ENCODE measurements around the gene ERP44. TPM values are rescaled to one million over a fixed set of nuclear protein-coding genes. Genes with fewer than 3 reads are reported as not detected.

The ERP44 gene
- total RNA-seq, 1 donor from 2014 or later = 21.5 TPM

- Mint-ChIP-seq H3K4me3 (ENCODE audit: low read depth) (no peak overlapping the region), H3K27ac (no peak overlapping the region)
Observed at GRCh38 chr9:99936947-99937587, 161.7 kb downstream of the ERP44 start.

GRCh38 chr9:99931155-99931840 is 167.5 kb downstream of the ERP44 start:
- H3K27me3 Mint-ChIP-seq (ENCODE audit: low read depth) = no peaks in the 10 kb centered on the region
- H3K4me3 Mint-ChIP-seq (ENCODE audit: low read depth) = no peak overlapping the region
- no peak for DNase-seq (ENCODE audit: low spot score)
- peaks cover 42% of the 10 kb centered on the region for H3K36me3 Mint-ChIP-seq (ENCODE audit: low read depth)
- intact Hi-C loops (cut with micrococcal nuclease) = no loop called here
- no peak overlapping the region for H3K27ac Mint-ChIP-seq
- peaks cover under 1% of the 10 kb centered on the region for H3K9me3 Mint-ChIP-seq
- peaks cover 3% of the 10 kb centered on the region for H3K4me1 Mint-ChIP-seq (ENCODE audit: low read depth)

More at GRCh38 chr9:99936947-99937587, 161.7 kb downstream of the ERP44 start:
- H3K36me3 Mint-ChIP-seq (ENCODE audit: low read depth) = peaks cover 31% of the 10 kb centered on the region
- DNase-seq (ENCODE audit: low spot score) = no peak
- peaks cover 3% of the 10 kb centered on the region for H3K4me1 Mint-ChIP-seq (ENCODE audit: low read depth)
- intact Hi-C loops (cut with micrococcal nuclease) = no loop called here
- H3K9me3 Mint-ChIP-seq = peaks cover 12% of the 10 kb centered on the region
- H3K27me3 Mint-ChIP-seq (ENCODE audit: low read depth) = no peaks in the 10 kb centered on the region

DNA sequence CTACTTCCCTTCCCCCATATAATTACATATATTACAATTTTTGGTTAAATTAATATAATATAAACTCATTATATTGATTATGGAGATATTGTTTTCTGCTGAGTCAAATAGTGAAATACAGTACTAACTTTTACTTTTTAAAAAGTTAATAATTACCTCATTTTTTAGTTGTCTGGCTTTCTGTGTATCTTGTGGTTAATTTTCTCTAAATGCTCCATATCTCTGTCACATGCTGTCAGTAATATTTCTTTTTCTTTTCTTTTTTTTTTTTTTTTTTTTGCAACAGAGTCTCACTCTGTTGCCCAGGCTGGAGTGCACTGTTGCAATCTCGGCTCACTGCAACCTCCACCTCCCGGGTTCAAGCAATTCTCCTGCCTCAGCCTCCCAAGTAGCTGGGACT is 169.1 kb downstream of the ERP44 start:
- intact Hi-C loops (cut with micrococcal nuclease) = no loop called here
- Mint-ChIP-seq H3K27me3 (ENCODE audit: low read depth) (no peaks in the 10 kb centered on the region), H3K36me3 (ENCODE audit: low read depth) (peaks cover 52% of the 10 kb centered on the region), H3K27ac (no peak overlapping the region), H3K4me1 (ENCODE audit: low read depth) (no peaks in the 10 kb centered on the region), H3K4me3 (ENCODE audit: low read depth) (no peak overlapping the region), H3K9me3 (peaks cover 14% of the 10 kb centered on the region)
- DNase-seq (ENCODE audit: low spot score) = no peak

Other genes with a start within 250 kb of the ERP44 start
- gene STX17, start 192.3 kb downstream of the ERP44 start, total RNA-seq = 27.6 and 27.9 TPM in 2 replicates
- gene INVS, start 243 bp upstream of the ERP44 start, total RNA-seq = 18.8 and 20.5 TPM in 2 replicates